Upper lobe of left lung (tissue), 6 donors: Measurements from ENCODE around the gene TMIGD3. TPM values are rescaled to one million over a fixed set of nuclear protein-coding genes. Genes with fewer than 3 reads are reported as not detected.

ENCODE experiments used
- ATAC-seq, 2 donors: fragments of 200-7000 bp; cut with Tn5 transposase; one replicate each; pipeline ENCODE4 v1.9.1; 2022; ENCODE audit warnings: mild to moderate bottlenecking in 2 of 2, moderate library complexity in 2 of 2; ENCODE audit not compliant: low FRiP score in 2 of 2
- DNase-seq, 2 donors: peaks; one replicate each; pipeline ENCODE4 v3.0.0-alpha.2; 2019 to 2020
- H3K27ac ChIP-seq, 4 donors: fragments of 200-600 bp; sonication (generic); one replicate each; pipeline ENCODE4 v1.5.1; 2016 to 2019
- H3K27me3 ChIP-seq, 4 donors: fragments of 200-600 bp; sonication (generic); one replicate each; pipeline ENCODE4 v1.5.1; 2017 to 2019
- H3K36me3 ChIP-seq, 4 donors: fragments of 200-600 bp; sonication (generic); one replicate each; pipeline ENCODE4 v1.5.1; 2016 to 2019
- H3K4me1 ChIP-seq, 4 donors: fragments of 200-600 bp; sonication (generic); one replicate each; pipeline ENCODE4 v1.5.1; 2018 to 2019
- H3K4me3 ChIP-seq, 4 donors: fragments of 200-600 bp; sonication (generic); one replicate each; pipeline ENCODE4 v1.5.1; 2017 to 2019; ENCODE audit warnings: mild to moderate bottlenecking in 2 of 4, moderate library complexity in 1 of 4
- H3K9me3 ChIP-seq, 4 donors: fragments of 200-600 bp; sonication (generic); one replicate each; pipeline ENCODE4 v1.5.1; 2018 to 2019
- EP300 ChIP-seq, 4 donors: sonication (generic); formaldehyde crosslinking; IDR thresholded peaks; one replicate each; pipeline ENCODE4 v1.5.1; 2017; ENCODE audit warnings: antibody characterized with exemption in 4 of 4, control low read depth in 2 of 4
- POLR2A ChIP-seq, 4 donors: fragments of 450-650 bp; IDR thresholded peaks; one replicate each; pipeline ENCODE4 v1.5.1; 2016 to 2017; ENCODE audit warnings: antibody characterized with exemption in 4 of 4, mild to moderate bottlenecking in 2 of 4
- POLR2AphosphoS5 ChIP-seq, 2 donors: sonication (generic); formaldehyde crosslinking; IDR thresholded peaks; one replicate each; pipeline ENCODE4 v1.5.1; 2017; ENCODE audit warnings: antibody characterized with exemption in 2 of 2
- WGBS, 2 donors: methylation state at CpG; one replicate each; pipeline ENCODE4 v1.1.5; 2017 to 2018; 5-methylcytosine and 5-hydroxymethylcytosine counted together
- total RNA-seq, 6 donors: library from RNA; depleted of rRNA in 4 of 6; stranded (reverse); fragments of >200 nt in 4 of 6; gene quantifications; one replicate each; pipeline versions ENCODE4 v1.1.0 to v1.2.1, GENCODE V29; 2016 to 2021
- TF ChIP-seq, protein P1 (sequence below), 6 experiments: fragments of 450-650 bp in 4 of 6; fragments of 200-600 bp in 2 of 6; sonication (generic) in 2 of 6; IDR thresholded peaks; one replicate each; pipeline ENCODE4 v1.5.1; 2016 to 2019; ENCODE audit warnings: antibody characterized with exemption in 6 of 6
- donor health status: DM: no; HTN: no; CAD: no; lungs with moderate emphysema.
- donor health status: DM: no; HTN: yes; CAD: no; lungs with severe emphysema.

The TMIGD3 gene
- total RNA-seq, 6 donors from 2014 or later = 2.0 to 36.7 (median 4.6) TPM

DNA sequence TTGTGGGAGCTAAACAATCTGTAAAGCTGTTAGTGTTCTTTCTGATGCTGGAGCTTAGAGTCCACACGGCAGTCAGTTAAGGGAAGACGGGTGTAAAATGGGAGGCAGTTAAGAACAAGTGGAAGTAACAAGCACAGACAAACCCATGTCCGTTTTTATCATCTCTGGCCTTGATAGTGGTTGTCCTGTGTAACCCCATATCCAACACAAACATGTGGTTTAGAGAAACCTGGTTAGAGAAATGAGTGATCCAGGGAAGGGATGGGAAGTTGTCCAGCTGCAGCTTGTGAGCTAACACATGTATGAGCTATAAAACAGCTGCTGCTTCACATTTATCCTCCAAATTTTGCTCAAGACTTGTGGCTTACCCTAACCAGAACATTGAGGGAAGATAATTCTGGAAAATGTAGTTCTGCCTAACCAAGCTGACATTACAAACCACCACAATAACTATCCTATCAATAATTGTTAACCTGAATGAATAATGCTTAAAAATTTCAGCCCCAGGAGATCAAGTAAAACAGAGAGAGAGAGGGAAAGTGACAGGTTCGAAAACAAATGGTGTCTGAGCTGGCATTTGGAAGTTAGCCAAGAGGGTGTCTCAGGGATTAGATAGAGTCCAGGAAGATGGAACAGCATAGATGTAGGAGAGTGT lies 40.3 kb downstream of the TMIGD3 start:
- TF ChIP-seq POLR2A (IDR thresholded peaks at IDR 0.05) = no peak
- TF ChIP-seq EP300 (IDR thresholded peaks at IDR 0.05) = no peak
- ATAC-seq = no peak
- H3K27me3 ChIP-seq = no peaks in the 10 kb centered on the region
- H3K36me3 ChIP-seq = peaks cover 23 to 64% (median 37%) of the 10 kb centered on the region in 4 donors
- no peaks in the 10 kb centered on the region for H3K9me3 ChIP-seq
- DNase-seq = no peak
- 72 to 81% methylated on average over 4 of the region's 4 CpGs for WGBS, 2 donors
- H3K4me1 ChIP-seq = no peaks in the 10 kb centered on the region
- peak overlapping the region in 1 of 4 donors; percentile 5 for H3K27ac ChIP-seq
- H3K4me3 ChIP-seq = no peak overlapping the region

DNA sequence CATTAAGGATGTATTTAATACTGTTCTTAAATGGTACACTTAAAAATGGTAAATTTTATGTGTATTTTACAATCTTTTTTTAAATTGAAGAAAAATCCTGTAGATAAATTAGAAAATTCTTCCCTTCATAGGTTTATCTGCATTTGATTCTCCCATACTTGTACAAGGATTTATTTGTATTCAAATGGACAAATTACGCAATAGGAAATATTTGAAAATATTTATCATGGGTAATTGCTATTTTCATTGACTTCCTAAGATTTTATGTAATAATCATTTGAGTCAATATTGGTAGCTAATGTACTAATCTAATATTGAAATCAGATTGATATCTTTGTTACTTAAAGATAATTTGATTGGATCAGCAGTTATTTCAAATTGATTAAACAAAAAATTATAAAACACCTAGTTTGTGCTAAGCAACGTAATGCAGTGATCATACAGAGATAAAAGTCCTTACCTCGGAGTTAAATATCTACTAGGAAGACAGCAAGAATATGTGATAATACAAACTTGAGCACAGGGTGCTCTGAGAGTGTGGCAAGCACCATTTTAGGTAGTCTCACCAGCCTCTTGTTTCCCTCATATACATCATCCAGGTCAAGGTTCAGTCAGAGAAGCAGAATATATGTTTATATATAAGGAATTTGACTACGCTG lies 40.9 kb downstream of the TMIGD3 start:
- TF ChIP-seq EP300 (IDR thresholded peaks at IDR 0.05) (no peak), POLR2A (IDR thresholded peaks at IDR 0.05) (no peak), POLR2AphosphoS5 (IDR thresholded peaks at IDR 0.05) (no peak)
- TF ChIP-seq, protein P1, sequence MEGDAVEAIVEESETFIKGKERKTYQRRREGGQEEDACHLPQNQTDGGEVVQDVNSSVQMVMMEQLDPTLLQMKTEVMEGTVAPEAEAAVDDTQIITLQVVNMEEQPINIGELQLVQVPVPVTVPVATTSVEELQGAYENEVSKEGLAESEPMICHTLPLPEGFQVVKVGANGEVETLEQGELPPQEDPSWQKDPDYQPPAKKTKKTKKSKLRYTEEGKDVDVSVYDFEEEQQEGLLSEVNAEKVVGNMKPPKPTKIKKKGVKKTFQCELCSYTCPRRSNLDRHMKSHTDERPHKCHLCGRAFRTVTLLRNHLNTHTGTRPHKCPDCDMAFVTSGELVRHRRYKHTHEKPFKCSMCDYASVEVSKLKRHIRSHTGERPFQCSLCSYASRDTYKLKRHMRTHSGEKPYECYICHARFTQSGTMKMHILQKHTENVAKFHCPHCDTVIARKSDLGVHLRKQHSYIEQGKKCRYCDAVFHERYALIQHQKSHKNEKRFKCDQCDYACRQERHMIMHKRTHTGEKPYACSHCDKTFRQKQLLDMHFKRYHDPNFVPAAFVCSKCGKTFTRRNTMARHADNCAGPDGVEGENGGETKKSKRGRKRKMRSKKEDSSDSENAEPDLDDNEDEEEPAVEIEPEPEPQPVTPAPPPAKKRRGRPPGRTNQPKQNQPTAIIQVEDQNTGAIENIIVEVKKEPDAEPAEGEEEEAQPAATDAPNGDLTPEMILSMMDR (IDR thresholded peaks at IDR 0.05) = no peak
- no peak for ATAC-seq
- WGBS, 2 donors = 81 to 86% methylated on average over 4 of the region's 4 CpGs

DNA sequence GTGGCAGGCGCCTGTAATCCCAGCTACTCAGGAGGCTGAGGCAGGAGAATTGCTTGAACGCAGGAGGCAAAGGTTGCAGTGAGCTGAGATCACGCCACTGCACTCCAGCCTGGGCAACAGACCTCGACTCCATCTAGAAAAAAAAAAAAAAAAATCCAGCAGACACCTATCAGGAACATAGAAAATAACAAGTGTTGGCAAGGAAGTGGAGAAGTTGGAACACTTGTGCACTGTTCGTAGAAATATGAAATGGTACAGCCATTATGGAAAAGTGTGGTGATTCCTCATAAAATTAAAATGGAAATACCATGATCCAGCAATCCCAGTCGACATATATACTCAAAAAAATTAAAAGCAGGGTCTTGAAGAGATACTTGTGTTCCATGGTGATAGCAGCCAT lies 41.7 kb downstream of the TMIGD3 start:
- ATAC-seq (no peak), DNase-seq (no peak)
- Histone ChIP-seq H3K9me3 (no peaks in the 10 kb centered on the region), H3K36me3 (peaks cover 36 to 65% (median 46%) of the 10 kb centered on the region in 4 donors), H3K27ac (no peak overlapping the region), H3K4me3 (no peak overlapping the region), H3K4me1 (no peaks in the 10 kb centered on the region), H3K27me3 (no peaks in the 10 kb centered on the region)
- 97% methylated on average over 6 of the region's 6 CpGs for WGBS, 2 donors
- no peak for TF ChIP-seq POLR2AphosphoS5 (IDR thresholded peaks at IDR 0.05)
- TF ChIP-seq, protein P1 (IDR thresholded peaks at IDR 0.05) = no peak
- no peak for TF ChIP-seq EP300 (IDR thresholded peaks at IDR 0.05)
- no peak for TF ChIP-seq POLR2A (IDR thresholded peaks at IDR 0.05)

More for the DNA sequence above, 40.9 kb downstream of the TMIGD3 start:
- Histone ChIP-seq H3K36me3 (peaks cover 29 to 65% (median 41%) of the 10 kb centered on the region in 4 donors), H3K9me3 (no peaks in the 10 kb centered on the region), H3K27ac (no peak overlapping the region), H3K4me1 (no peaks in the 10 kb centered on the region), H3K4me3 (no peak overlapping the region), H3K27me3 (no peaks in the 10 kb centered on the region)
- no peak for DNase-seq

DNA sequence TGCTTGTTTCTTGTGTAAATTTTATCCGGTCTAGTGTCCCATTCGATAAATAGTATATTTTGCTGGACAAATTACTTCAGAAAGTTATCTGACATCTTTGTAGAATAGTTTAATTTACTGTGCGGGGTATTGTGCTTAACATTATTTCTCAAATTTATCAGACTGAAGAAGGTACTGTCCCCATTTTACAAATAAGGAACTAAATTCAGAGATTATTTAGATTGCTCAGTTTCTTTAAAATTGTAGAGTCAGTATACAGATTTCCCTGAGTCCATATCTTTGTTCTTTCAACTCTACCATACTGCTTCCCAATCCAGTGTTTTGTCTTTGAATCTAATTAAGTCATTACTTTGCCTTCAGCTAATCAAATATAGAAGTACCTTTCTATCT lies 47.8 kb downstream of the TMIGD3 start:
- Histone ChIP-seq H3K36me3 (peaks cover 38 to 76% (median 47%) of the 10 kb centered on the region in 4 donors), H3K27me3 (no peaks in the 10 kb centered on the region), H3K27ac (no peak overlapping the region), H3K4me3 (no peak overlapping the region), H3K9me3 (no peaks in the 10 kb centered on the region), H3K4me1 (peaks cover 18 to 28% (median 20%) of the 10 kb centered on the region in 4 donors)
- WGBS, 2 donors = 86 to 88% methylated on average over 3 of the region's 3 CpGs
- ATAC-seq = no peak
- no peak for TF ChIP-seq EP300 (IDR thresholded peaks at IDR 0.05)
- DNase-seq = no peak

DNA sequence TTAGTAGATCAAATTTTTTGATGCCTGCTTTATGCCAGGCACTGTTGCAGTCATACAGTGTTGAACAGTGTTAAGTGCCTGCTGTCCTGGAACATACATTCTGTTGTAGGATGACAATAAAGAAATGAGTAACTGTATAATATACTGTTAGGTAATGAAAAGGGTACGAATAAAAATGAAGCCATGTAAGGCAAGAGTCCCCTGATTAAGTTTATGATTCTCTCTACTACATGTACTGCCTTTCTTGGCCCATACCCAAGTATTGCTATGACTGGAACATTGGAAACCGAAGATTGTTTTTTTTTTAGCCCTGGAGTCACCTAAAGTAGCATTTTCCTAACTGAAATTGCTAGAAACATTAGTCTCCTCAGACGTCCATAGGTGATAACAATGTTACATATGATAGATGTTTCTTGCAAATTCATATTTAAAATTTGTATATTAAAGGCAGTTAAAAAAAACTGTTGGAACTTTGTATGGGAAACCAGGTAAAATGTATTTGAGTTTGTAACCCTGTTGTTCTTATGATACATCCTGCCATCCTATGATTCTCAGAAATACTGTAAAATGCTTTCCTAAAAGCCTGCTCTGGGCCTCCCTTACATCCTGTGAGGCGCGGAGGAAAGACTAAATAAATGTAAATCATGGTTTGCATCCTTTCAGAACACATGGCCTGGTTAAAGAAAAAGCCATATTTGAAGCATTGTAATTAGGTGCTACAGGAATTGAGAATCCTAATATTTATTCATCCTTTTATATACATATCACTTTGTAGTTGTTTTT lies 48.4 kb downstream of the TMIGD3 start:
- DNase-seq (no peak), ATAC-seq (no peak)
- H3K27me3 ChIP-seq = no peaks in the 10 kb centered on the region
- H3K9me3 ChIP-seq = no peaks in the 10 kb centered on the region
- H3K4me1 ChIP-seq = peaks cover 24 to 34% (median 26%) of the 10 kb centered on the region in 4 donors
- no peak overlapping the region for H3K4me3 ChIP-seq
- TF ChIP-seq POLR2A (IDR thresholded peaks at IDR 0.05) (no peak), POLR2AphosphoS5 (IDR thresholded peaks at IDR 0.05) (no peak), EP300 (IDR thresholded peaks at IDR 0.05) (no peak)
- TF ChIP-seq, protein P1 (IDR thresholded peaks at IDR 0.05) = no peak
- H3K27ac ChIP-seq = no peak overlapping the region
- WGBS, 2 donors = 71 to 72% methylated on average over 5 of the region's 5 CpGs
- peaks cover 37 to 71% (median 44%) of the 10 kb centered on the region in 4 donors for H3K36me3 ChIP-seq
